WTC11 (cell line): ENCODE measurements around the gene ATP5F1D.

Experiments
- ATF3 ChIP-seq: sonication (generic); formaldehyde crosslinking; conservative IDR thresholded peaks from 2 replicates; pipeline ENCODE4 v1.8.1; 2022; ENCODE audit warnings: mild to moderate bottlenecking, missing genetic modification reagents
- E2F1 ChIP-seq: sonication (generic); formaldehyde crosslinking; IDR thresholded peaks from 2 replicates; pipeline ENCODE4 v1.8.0; 2022; ENCODE audit warnings: mild to moderate bottlenecking, missing genetic modification reagents
- FOXJ3 ChIP-seq: sonication (generic); formaldehyde crosslinking; IDR thresholded peaks from 2 replicates; pipeline ENCODE4 v1.9.0; 2021; ENCODE audit warnings: missing genetic modification reagents, mild to moderate bottlenecking, borderline replicate concordance
- SP1 ChIP-seq: sonication (generic); formaldehyde crosslinking; conservative IDR thresholded peaks from 2 replicates; pipeline ENCODE4 v1.8.1; 2022; ENCODE audit warnings: missing genetic modification reagents
- TP53 ChIP-seq: sonication (generic); formaldehyde crosslinking; IDR thresholded peaks from 2 replicates; pipeline ENCODE4 v1.8.1; 2023; ENCODE audit warnings: mild to moderate bottlenecking, missing genetic modification reagents
- USF2 ChIP-seq: sonication (generic); formaldehyde crosslinking; IDR thresholded peaks from 2 replicates; pipeline ENCODE4 v1.8.1; 2023; ENCODE audit warnings: mild to moderate bottlenecking, missing genetic modification reagents, moderate library complexity
- TF ChIP-seq, protein P1 (sequence below): fragments of 200-600 bp; IDR thresholded peaks from 2 replicates; pipeline ENCODE4 v1.8.0; 2022; ENCODE audit warnings: antibody characterized with exemption

DNA sequence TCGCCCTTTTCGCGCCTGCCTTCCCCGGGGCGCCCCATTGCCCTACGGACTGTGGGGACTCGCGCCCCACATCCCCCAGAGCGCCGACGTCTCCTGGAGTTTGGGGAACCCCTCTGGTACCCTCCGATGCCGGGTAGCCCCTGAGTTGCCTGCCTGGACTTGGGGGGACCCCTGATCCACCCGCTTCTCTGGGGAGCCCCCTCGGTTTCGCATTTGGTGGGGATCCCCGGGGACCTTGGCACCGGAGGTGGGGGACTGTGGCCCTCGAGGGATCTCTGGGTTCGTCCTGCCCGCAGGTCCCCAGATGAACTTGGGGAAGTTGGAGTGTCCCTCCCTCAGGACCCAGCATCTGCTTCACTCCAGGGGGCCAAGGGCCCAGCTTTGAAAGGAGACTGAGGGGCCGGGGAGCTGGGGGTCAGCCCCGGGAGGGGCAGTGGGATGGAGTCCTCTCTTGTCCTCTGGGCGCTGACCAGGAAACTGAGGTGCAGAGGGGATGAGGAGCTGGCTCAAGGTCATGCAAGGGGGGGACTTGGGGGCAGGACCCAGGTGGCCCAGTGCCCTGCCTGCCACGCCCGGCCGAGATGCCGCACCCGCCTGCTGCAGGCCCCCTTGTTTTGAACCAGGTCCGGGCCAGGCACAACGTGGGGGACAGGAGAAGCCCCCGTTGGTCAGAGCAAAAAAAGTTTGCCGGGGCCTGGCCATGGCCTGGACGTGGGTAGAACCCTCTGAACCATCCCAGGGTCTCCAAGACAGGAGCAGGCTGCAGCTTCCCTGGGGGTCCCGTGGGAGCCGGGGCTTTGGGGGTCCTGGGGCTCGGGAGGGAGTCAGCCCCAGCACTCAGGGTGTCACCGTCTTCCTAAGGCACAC, 45.2 kb downstream of the ATP5F1D start:
- TF ChIP-seq TP53 (CRISPR knock-in tag) (no peak), USF2 (no peak), E2F1 (CRISPR knock-in tag) (no peak), SP1 (CRISPR knock-in tag) (no peak), ATF3 (no peak), FOXJ3 (CRISPR knock-in tag) (no peak)
- TF ChIP-seq, protein P1, sequence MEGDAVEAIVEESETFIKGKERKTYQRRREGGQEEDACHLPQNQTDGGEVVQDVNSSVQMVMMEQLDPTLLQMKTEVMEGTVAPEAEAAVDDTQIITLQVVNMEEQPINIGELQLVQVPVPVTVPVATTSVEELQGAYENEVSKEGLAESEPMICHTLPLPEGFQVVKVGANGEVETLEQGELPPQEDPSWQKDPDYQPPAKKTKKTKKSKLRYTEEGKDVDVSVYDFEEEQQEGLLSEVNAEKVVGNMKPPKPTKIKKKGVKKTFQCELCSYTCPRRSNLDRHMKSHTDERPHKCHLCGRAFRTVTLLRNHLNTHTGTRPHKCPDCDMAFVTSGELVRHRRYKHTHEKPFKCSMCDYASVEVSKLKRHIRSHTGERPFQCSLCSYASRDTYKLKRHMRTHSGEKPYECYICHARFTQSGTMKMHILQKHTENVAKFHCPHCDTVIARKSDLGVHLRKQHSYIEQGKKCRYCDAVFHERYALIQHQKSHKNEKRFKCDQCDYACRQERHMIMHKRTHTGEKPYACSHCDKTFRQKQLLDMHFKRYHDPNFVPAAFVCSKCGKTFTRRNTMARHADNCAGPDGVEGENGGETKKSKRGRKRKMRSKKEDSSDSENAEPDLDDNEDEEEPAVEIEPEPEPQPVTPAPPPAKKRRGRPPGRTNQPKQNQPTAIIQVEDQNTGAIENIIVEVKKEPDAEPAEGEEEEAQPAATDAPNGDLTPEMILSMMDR, result no peak
